Putamen (tissue), 1 donor: ENCODE results near the gene FZD2.
"Not testable (repeated sequence)": the region's sequence is repeated elsewhere in the genome, so short reads cannot be mapped to it uniquely, and the experiment has no call there.

Source experiments
- DNase-seq: peaks from one replicate; pipeline ENCODE4 v3.0.0-alpha.2; 2016; ENCODE audit warnings: low spot score

The FZD2 gene

GRCh38 chr17:44578947-44579346 lies 21.7 kb downstream of the FZD2 start:
- no peak for DNase-seq

- DNase-seq, result no peak
Observed at GRCh38 chr17:44581868-44582267, 24.6 kb downstream of the FZD2 start.

- DNase-seq, result no peak
Observed at GRCh38 chr17:44584443-44584842, 27.2 kb downstream of the FZD2 start.

- no peak for DNase-seq
Observed at GRCh38 chr17:44585315-44585714, 28.0 kb downstream of the FZD2 start.

GRCh38 chr17:44587339-44587738 lies 30.1 kb downstream of the FZD2 start:
- no peak for DNase-seq

GRCh38 chr17:44589316-44590071 lies 32.2 kb downstream of the FZD2 start:
- no peak for DNase-seq

- DNase-seq, result not testable (repeated sequence)
Observed at GRCh38 chr17:44590072-44590462, 32.8 kb downstream of the FZD2 start.

- not testable (repeated sequence) for DNase-seq
Observed at GRCh38 chr17:44590762-44591161, 33.5 kb downstream of the FZD2 start.

GRCh38 chr17:44591206-44591605 lies 33.9 kb downstream of the FZD2 start:
- no peak for DNase-seq

GRCh38 chr17:44593156-44593555 lies 35.9 kb downstream of the FZD2 start:
- no peak for DNase-seq

- DNase-seq, result no peak
Observed at GRCh38 chr17:44595216-44595775, 38.0 kb downstream of the FZD2 start.

GRCh38 chr17:44598329-44598728 lies 41.0 kb downstream of the FZD2 start:
- no peak for DNase-seq

- DNase-seq, result no peak
Observed at GRCh38 chr17:44598932-44599297, 41.6 kb downstream of the FZD2 start.

- no peak for DNase-seq
Observed at GRCh38 chr17:44599298-44600175, 42.3 kb downstream of the FZD2 start.

- no peak for DNase-seq
Observed at GRCh38 chr17:44601539-44601938, 44.3 kb downstream of the FZD2 start.

- DNase-seq, result no peak
Observed at GRCh38 chr17:44601973-44602372, 44.7 kb downstream of the FZD2 start.

- no peak for DNase-seq
Observed at GRCh38 chr17:44602390-44602789, 45.1 kb downstream of the FZD2 start.

- no peak for DNase-seq
Observed at GRCh38 chr17:44602970-44603369, 45.7 kb downstream of the FZD2 start.

- DNase-seq, result no peak
Observed at GRCh38 chr17:44604116-44604761, 47.0 kb downstream of the FZD2 start.

- DNase-seq, result no peak
Observed at GRCh38 chr17:44604768-44605485, 47.6 kb downstream of the FZD2 start.

- no peak for DNase-seq
Observed at GRCh38 chr17:44606658-44607057, 49.4 kb downstream of the FZD2 start.
